NOMO-1 treated with dmso at 0.1 percent for 144 hours (cell line): Measurements from ENCODE around the gene SCAF4.
"Not testable (repeated sequence)": the region's sequence is repeated elsewhere in the genome, so short reads cannot be mapped to it uniquely, and the experiment has no call there.

ENCODE experiments used
- DNase-seq: peaks from one replicate; lab custom pipeline; 2025; ENCODE audit not compliant: unreplicated experiment; lab: John Stamatoyannopoulos, UW

SCAF4 gene

GRCh38 chr21:31743712-31744111 is 11.8 kb upstream of the SCAF4 start:
- no peak for DNase-seq

GRCh38 chr21:31741116-31741515 is 9.2 kb upstream of the SCAF4 start:
- no peak for DNase-seq

- DNase-seq, result not testable (repeated sequence)
Measured at GRCh38 chr21:31737586-31738397, 5.9 kb upstream of the SCAF4 start.

- DNase-seq, result no peak
Measured at GRCh38 chr21:31735511-31735992, 3.6 kb upstream of the SCAF4 start.

GRCh38 chr21:31733551-31734149 is 1.7 kb upstream of the SCAF4 start:
- no peak for DNase-seq

- peak; percentile 17 for DNase-seq
Measured at GRCh38 chr21:31732597-31733550, 956 bp upstream of the SCAF4 start.

GRCh38 chr21:31731056-31731856 is 662 bp downstream of the SCAF4 start:
- peak; percentile 19 for DNase-seq

GRCh38 chr21:31730712-31731055 is 1.2 kb downstream of the SCAF4 start:
- peak; percentile 22 for DNase-seq

GRCh38 chr21:31729622-31730343 is 2.1 kb downstream of the SCAF4 start:
- DNase-seq, result no peak

- no peak for DNase-seq
Measured at GRCh38 chr21:31728952-31729351, 3.0 kb downstream of the SCAF4 start.

- DNase-seq, result no peak
Measured at GRCh38 chr21:31728191-31728590, 3.7 kb downstream of the SCAF4 start.

GRCh38 chr21:31727181-31727580 is 4.7 kb downstream of the SCAF4 start:
- DNase-seq, result no peak

- DNase-seq, result no peak
Measured at GRCh38 chr21:31726407-31726806, 5.5 kb downstream of the SCAF4 start.

- no peak for DNase-seq
Measured at GRCh38 chr21:31725202-31725839, 6.6 kb downstream of the SCAF4 start.

GRCh38 chr21:31724552-31724951 is 7.4 kb downstream of the SCAF4 start:
- DNase-seq, result no peak

- DNase-seq, result no peak
Measured at GRCh38 chr21:31721381-31721780, 10.5 kb downstream of the SCAF4 start.

- DNase-seq, result no peak
Measured at GRCh38 chr21:31720739-31721138, 11.2 kb downstream of the SCAF4 start.

- DNase-seq, result no peak
Measured at GRCh38 chr21:31720330-31720729, 11.6 kb downstream of the SCAF4 start.

GRCh38 chr21:31716106-31716505 is 15.8 kb downstream of the SCAF4 start:
- DNase-seq, result no peak
